Posterior vena cava (tissue), 2 donors: Measurements from ENCODE around the gene TMCO6. TPM values are rescaled to one million over a fixed set of nuclear protein-coding genes. Genes with fewer than 3 reads are reported as not detected.
"Not testable (repeated sequence)": the region's sequence is repeated elsewhere in the genome, so short reads cannot be mapped to it uniquely, and the experiment has no call there.

Source experiments
- DNase-seq: peaks from one replicate; pipeline ENCODE4 v3.0.0-alpha.2; 2020; ENCODE audit warnings: low spot score
- intact Hi-C, 2 donors: fragments of 100-400 bp; cut with DNase I; formaldehyde crosslinking; loops; one replicate each; pipeline versions ENCODE4 v1.14.1 to v1.14.2; 2022 to 2023
- long read RNA-seq, 2 donors: library from polyadenylated mRNA; unstranded; transcript quantifications; one replicate each; pipeline ENCODE4 v2.0.0, GENCODE V29; 2020 to 2021
- total RNA-seq, 2 donors: library from RNA; stranded (reverse); fragmentation: NEBNext Ultra II Directional; extraction: Animal tissue kit (Norgen Biotek cat#: 25700); gene quantifications; one replicate each; pipeline ENCODE4 v1.2.1, GENCODE V29; 2021
- donor health status: DM: yes; HTN: yes; CAD: no.
- donor health status: DM: yes; HTN: yes; CAD: no.

TMCO6 gene
- 10 to 100 TPM in 1 of 2 donors, 1 to 10 TPM in 1; 6.6 to 11.2 TPM for total RNA-seq
- long read RNA-seq, donor 1, partial matches to known transcripts, result 0 of 3 reads
- long read RNA-seq, donor 1, other reads (novel, unspliced or antisense), result 2 of 3 reads
- long read RNA-seq, donor 2, partial matches to known transcripts, result 1 of 6 reads
- long read RNA-seq, donor 2, other reads (novel, unspliced or antisense), result 3 of 6 reads

DNA sequence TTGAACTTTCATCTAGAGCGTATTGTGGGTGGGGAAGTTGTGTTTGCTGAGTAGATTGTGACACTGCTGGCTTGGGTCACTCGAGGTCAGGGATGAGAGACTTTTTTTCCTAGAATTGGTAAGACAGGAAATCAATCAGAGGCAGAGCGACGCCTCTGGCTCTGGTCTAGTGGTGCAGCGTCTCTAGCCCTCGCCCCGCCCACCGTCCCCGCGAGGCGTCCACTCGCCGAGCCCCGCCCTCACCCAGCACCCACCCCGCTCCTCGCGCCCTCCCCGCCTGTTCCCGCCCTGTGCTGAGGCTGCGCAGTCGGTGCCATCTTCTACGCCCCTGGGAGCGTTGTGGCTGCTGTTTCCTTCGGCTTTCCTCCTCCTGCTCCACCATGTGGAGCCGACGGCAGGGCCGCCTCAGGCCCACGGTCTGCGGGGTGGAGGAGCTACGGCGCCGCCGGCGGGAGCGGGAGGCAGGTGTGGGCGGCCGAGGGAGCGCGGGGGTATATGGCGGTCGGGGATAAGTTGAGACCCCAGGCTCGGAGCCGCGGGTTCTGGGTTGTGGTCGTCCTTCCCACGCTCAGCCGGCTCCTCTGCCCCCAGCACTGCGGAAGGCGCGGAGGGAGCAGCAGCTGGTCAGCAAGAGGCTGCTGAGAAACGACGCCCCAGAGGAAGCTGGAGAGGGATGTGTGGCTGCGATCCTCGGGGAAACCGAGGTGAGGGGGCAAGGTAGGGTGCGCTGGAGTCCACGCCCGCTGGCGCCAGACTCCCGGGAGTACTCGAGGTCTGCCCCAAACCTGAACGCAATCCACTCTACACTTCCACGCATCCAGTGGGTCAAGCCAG is at the start of gene TMCO6:
Gene TMCO6 (plus strand): TSS at position 304 of the 834 bp plus-strand sequence. CDS start 77 bp downstream, at position 381.
- intact Hi-C loops, result loop anchor here (5.0 to 10.0 kb wide), 2 partner anchors 75 to 77 kb away; partner anchors contain the start of genes APBB3 (in 2 of the 2) and SLC35A4 (in 2 of the 2)
- peak; percentile 99 for DNase-seq

GRCh38 chr5:140590861-140591260 is 48.4 kb upstream of the TMCO6 start:
- intact Hi-C loops, result no loop called here
- no peak for DNase-seq

- no peak for DNase-seq
- intact Hi-C loops, result no loop called here
Observed at GRCh38 chr5:140591747-140592372, 47.4 kb upstream of the TMCO6 start.

DNA sequence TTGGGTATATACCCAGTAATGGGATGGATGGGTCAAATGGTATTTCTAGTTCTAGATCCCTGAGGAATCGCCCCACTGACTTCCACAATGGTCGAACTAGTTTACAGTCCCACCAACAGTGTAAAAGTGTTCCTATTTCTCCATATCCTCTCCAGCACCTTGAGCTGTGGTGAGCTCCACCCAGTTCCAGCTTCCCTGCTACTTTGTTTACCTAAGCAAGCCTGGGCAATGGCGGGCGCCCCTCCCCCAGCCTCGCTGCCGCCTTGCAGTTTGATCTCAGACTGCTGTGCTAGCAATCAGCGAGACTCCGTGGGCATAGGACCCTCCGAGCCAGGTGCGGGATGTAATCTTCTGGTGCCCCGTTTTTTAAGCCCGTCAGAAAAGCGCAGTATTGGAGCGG is 46.2 kb upstream of the TMCO6 start:
- DNase-seq, intact Hi-C loops: not testable (repeated sequence)

GRCh38 chr5:140594169-140594568 is 45.1 kb upstream of the TMCO6 start:
- no peak for DNase-seq
- intact Hi-C loops, result no loop called here

DNA sequence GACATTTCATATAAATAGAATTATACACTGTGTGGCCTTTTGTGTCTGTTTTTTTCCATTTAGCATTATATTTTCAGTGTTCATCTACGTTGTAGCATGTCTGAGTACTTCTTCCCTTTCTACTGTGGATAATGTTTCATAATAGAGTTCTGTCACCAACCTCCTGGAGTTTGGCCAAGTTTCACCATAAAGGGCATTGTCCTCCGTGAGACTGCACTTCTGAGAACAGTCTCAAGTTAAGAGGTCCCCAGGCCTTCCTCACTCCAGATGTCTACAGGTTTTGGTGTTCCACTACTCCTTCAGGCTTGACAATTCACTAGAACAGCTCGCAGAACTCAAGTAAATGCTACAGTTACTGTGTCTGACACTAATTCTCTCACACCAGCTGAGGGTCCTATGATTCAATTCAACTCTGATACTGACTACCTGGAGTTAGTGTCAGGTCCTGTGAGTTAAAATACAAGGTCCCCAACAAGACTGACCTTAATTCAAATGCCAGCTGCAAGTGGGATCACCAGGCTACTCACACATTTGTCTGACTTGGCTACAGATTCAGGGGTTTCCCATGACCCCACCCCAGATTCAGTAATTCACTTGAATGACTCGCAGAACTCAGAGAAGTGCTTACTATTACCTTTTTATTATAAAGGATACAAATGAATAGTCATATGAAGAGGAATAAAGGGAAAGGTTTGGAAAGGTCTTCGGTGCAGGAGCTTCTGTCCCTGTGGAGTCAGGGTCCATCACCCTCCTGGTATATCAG is 43.5 kb upstream of the TMCO6 start:
- no peak for DNase-seq

DNA sequence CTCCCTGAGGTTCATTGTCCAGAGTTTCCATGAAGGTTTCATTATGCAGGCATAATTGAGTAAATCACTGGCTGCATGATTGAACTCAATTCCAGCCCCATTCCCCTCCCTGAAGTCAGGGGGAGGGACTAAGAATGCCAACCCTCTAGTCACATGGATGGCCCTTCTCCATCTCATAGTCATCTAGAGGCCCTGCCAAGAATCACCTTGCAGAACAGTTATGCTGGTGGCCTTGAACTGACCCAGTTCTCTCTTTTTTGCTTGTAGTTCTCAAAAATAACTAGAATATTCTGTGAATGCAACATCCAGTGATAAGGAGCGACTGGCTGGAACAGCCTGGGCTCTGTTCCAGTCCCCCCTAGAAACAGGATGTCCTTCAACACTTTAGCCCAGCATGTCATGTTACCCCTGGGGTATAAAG is 42.9 kb upstream of the TMCO6 start:
- intact Hi-C loops, result no loop called here

More for the DNA sequence above, 43.5 kb upstream of the TMCO6 start:
- intact Hi-C loops, result no loop called here

GRCh38 chr5:140598836-140599235 is 40.4 kb upstream of the TMCO6 start:
- intact Hi-C loops, result no loop called here
- DNase-seq, result no peak

More for the DNA sequence above, 42.9 kb upstream of the TMCO6 start:
- DNase-seq, result no peak

DNA sequence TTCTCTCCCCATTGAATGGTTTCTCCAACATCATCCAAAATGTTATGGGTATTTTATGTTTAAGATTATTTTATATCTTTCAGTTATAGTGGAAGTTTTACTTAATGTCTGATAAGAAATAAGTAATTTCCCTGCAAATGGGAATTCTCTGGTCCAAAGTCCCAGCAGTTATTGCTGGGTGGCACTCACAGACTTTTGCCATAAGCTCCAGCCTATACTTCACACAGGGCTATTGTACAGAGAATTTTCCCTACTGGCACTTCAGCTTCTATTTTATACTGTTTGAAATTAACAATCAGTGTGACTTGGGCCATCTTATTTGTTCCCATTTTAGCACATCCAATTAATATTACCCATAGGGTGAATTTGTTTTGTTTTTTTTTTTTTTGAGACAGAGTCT is 39.2 kb upstream of the TMCO6 start:
- intact Hi-C loops, result no loop called here
- no peak for DNase-seq

- DNase-seq, result no peak
- intact Hi-C loops, result no loop called here
Observed at GRCh38 chr5:140602147-140602546, 37.1 kb upstream of the TMCO6 start.

DNA sequence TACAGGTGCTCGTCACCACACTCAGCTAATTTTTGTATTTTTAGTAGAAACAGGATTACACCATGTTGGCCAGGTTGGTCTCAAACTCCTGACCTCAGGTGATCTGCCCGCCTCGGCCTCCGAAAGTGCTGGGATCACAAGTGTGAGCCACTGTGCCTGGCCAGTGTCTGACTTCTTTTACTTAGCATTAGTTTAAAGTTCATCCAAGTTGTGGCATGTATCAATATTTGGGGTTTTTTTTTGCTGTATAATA is 35.9 kb upstream of the TMCO6 start:
- intact Hi-C loops, DNase-seq: not testable (repeated sequence)

- intact Hi-C loops, result no loop called here
- DNase-seq, result no peak
Observed at GRCh38 chr5:140603734-140604133, 35.5 kb upstream of the TMCO6 start.

GRCh38 chr5:140605879-140606278 is 33.4 kb upstream of the TMCO6 start:
- intact Hi-C loops, result no loop called here
- DNase-seq, result no peak

GRCh38 chr5:140607031-140607430 is 32.2 kb upstream of the TMCO6 start:
- intact Hi-C loops, result no loop called here
- DNase-seq, result no peak

- intact Hi-C loops, result no loop called here
Observed at GRCh38 chr5:140608722-140609121, 30.5 kb upstream of the TMCO6 start.

DNA sequence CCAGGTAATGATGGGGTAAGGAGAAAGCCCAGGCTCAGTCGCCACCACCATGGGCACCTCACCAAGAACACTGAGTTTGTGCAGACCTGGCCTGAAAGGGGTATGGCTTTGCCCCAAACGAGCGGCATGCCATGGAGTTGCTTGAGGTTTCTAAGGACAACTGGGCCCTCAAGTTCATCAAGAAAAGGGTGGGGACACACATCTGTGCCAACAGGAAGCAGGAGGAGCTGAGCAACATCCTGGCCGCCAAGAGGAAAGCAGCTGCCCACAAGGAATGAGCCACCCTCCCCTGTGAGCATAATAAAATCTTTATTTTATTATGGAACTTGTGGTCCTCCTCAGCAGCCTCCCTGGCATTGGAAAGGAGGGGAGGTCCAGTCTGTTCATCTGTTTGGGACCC is 30.1 kb upstream of the TMCO6 start:
- intact Hi-C loops, result no loop called here

More at GRCh38 chr5:140608722-140609121, 30.5 kb upstream of the TMCO6 start:
- DNase-seq, result no peak

DNA sequence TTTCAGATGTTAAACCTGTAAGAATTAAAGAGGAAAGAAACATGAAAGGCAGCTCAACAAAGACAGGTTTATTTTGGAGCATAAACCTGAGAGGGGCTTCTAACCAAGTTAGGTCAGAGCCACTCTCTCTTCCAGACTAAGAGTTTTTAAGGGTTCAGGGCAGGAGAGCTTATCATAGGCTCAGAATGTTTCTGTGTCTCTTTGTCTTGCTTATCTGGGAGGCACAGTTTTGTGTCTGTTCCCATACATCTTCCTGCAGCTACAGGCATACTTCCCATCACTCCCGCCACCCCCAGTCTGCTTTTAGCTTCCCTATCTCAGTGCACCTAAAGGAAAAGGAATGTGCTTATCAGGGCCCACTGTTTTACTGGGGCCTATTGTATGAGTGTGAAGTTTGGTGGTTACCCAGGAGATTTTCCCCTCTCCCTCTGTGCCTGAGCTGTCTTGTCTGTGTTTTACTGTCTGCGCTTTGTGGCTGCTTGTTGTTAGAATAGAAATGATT is 28.2 kb upstream of the TMCO6 start:
- intact Hi-C loops, result no loop called here
- no peak for DNase-seq

More for the DNA sequence above, 30.1 kb upstream of the TMCO6 start:
- DNase-seq, result no peak

- DNase-seq, result no peak
- intact Hi-C loops, result no loop called here
Observed at GRCh38 chr5:140622301-140622700, 16.9 kb upstream of the TMCO6 start.

- intact Hi-C loops, DNase-seq: not testable (repeated sequence)
Observed at GRCh38 chr5:140623061-140623460, 16.2 kb upstream of the TMCO6 start.
